Measurements from ENCODE around the gene PCNX2. TPM values are rescaled to one million over a fixed set of nuclear protein-coding genes. Genes with fewer than 3 reads are reported as not detected.

PCNX2 gene
- total RNA-seq, 1 donor, result 38.4 TPM

DNA sequence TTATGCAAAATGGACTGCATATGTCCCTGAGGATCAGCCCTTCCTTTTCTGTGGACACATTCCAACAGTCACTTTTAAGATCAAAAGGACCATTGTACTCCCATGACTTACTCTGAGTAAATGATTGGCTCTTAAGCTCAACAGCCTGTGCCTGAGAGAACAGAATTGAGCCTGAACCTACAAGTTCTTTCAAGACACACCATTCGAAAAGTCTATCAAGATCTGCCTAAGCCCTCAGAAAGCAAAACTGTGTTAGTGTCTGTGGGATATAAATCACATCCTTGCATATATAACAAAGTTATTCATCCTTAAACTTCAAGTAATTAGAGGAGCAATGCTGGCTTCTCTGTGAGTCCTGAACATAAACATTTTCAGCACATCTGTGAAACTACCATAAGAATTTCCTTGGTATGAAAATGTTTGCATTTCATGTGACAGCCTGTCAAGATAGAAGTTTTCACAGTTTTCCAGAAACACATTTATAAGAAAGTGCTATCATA, 41.6 kb downstream of the PCNX2 start:
- Histone ChIP-seq H3K4me1 (ENCODE audit: insufficient read depth, low read length) (peaks cover 12% of the 10 kb centered on the region), H3K27me3 (ENCODE audit: insufficient read depth, low read length) (no peaks in the 10 kb centered on the region), H3K9me3 (ENCODE audit: low read depth, low read length) (no peaks in the 10 kb centered on the region), H3K4me3 (ENCODE audit: low read length) (no peak overlapping the region)

DNA sequence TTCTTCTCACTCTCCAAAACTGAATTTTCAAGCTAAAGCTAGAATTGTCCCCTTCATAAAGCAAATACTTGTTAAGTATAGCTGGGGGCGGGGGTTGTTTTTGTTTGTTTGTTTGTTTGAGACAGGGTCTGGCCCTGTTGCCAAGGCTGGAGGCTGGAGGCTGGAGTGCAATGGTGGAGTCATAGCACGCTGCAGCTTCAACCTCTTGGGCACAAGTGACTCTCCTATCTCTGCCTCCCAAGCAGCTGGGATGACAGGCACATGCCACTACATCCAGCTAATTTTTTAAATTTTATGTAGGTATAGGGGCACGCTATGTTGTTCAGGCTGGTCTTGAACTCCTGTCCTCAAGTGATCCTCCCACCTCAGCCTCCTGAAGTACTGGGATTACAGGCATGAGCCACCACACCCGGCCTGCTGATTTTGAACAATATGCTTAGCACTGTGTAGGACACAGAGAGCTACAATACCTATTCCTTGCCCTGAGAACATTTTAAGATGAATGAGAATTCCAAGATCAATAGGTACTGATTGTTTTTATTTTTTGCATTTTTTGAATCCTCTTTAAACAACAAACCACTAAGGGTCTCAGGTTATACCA, 42.2 kb downstream of the PCNX2 start:
- Histone ChIP-seq H3K27me3 (ENCODE audit: insufficient read depth, low read length) (no peaks in the 10 kb centered on the region), H3K4me1 (ENCODE audit: insufficient read depth, low read length) (peaks cover 17% of the 10 kb centered on the region), H3K4me3 (ENCODE audit: low read length) (no peak overlapping the region), H3K9me3 (ENCODE audit: low read depth, low read length) (no peaks in the 10 kb centered on the region)

DNA sequence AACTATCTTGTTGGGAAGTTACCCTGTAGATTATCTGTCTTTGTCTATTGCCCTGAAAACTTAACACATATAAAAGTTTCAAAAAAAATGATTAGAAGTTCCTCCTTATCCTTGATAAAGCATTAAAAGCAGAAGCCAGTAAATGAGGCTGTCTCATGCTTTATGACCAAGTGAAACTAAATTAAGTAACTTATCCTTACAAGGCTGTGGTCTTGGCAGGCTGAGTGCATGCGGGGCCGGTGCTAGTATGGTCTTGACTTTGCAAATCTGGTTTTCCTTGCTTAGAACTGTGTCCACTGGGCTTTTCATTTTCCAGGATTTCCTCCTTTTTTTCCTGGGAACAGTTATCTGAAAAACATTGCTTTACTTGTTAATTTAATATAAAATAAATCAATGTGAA, 43.1 kb downstream of the PCNX2 start:
- Histone ChIP-seq H3K9me3 (ENCODE audit: low read depth, low read length) (no peaks in the 10 kb centered on the region), H3K4me3 (ENCODE audit: low read length) (no peak overlapping the region), H3K27me3 (ENCODE audit: insufficient read depth, low read length) (no peaks in the 10 kb centered on the region), H3K4me1 (ENCODE audit: insufficient read depth, low read length) (peaks cover 17% of the 10 kb centered on the region)

DNA sequence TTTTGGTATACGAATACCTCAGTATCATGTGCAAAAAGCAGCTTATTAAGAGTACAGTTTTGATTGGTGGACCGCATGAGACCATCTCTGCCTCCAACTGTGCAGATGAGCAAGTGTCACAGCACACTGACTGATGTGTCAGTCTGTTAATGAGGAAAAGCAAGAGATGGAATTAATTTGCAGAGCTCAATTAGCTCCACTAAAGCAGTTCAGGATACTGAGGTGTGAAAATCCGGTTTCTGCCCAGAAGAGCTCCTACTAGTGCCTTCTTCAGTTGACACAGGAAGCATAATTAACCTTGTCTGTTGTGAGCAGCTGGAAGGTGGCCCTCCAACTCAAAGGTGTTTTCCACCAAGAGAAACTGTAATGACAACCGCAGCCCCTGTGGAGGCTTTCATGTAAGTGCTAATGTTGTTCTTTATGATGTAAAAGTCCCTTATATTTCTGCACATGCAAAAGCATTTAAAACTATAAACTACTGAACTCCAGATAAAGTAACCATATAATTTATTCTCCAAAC, 44.3 kb downstream of the PCNX2 start:
- H3K4me3 ChIP-seq (ENCODE audit: low read length), result no peak overlapping the region
- H3K9me3 ChIP-seq (ENCODE audit: low read depth, low read length), result no peaks in the 10 kb centered on the region
- H3K4me1 ChIP-seq (ENCODE audit: insufficient read depth, low read length), result peaks cover 17% of the 10 kb centered on the region
- no peaks in the 10 kb centered on the region for H3K27me3 ChIP-seq (ENCODE audit: insufficient read depth, low read length)

DNA sequence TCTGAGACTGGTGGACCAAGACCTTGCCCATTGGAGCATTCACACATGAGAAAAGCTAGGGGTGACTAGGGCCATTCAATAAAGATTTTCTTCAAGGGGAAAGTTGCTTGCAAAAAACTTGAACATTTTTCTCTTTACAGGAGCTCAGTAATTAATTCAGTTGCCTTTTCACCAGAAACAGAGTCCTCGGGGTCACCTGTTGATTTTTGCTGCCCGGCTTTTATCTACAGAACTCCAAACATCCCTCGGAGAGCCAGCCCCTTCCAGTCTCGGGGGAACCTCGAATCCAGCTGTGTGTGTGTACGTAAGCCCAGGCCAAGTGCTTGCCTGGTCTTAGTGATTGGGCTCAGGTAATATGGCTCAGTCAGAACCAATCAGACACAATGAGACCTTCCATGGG, 47.5 kb downstream of the PCNX2 start:
- no peak overlapping the region for H3K4me3 ChIP-seq (ENCODE audit: low read length)
- no peaks in the 10 kb centered on the region for H3K27me3 ChIP-seq (ENCODE audit: insufficient read depth, low read length)
- no peaks in the 10 kb centered on the region for H3K9me3 ChIP-seq (ENCODE audit: low read depth, low read length)
- peaks cover 20% of the 10 kb centered on the region for H3K4me1 ChIP-seq (ENCODE audit: insufficient read depth, low read length)

DNA sequence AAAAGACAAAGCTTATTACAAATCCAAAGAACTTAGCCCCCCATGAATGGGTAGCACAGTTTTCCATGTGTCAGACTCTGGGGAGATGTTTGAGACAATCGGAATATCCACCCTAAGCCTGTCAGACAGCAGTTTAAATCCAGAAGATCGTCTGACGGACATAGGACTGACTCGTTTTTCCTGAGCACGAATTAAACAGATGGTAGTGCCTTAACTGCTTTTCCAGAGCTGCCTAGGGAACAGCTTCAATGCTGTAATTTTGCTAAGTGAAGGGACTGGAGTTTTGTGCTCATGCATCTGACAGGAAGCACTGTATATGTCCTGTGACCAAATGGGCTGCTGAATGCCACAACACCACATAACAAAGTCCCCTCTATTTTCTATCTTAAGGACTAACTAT, 48.6 kb downstream of the PCNX2 start:
- H3K27me3 ChIP-seq (ENCODE audit: insufficient read depth, low read length), result no peaks in the 10 kb centered on the region
- no peak overlapping the region for H3K4me3 ChIP-seq (ENCODE audit: low read length)
- no peaks in the 10 kb centered on the region for H3K9me3 ChIP-seq (ENCODE audit: low read depth, low read length)
- H3K4me1 ChIP-seq (ENCODE audit: insufficient read depth, low read length), result peaks cover 27% of the 10 kb centered on the region

DNA sequence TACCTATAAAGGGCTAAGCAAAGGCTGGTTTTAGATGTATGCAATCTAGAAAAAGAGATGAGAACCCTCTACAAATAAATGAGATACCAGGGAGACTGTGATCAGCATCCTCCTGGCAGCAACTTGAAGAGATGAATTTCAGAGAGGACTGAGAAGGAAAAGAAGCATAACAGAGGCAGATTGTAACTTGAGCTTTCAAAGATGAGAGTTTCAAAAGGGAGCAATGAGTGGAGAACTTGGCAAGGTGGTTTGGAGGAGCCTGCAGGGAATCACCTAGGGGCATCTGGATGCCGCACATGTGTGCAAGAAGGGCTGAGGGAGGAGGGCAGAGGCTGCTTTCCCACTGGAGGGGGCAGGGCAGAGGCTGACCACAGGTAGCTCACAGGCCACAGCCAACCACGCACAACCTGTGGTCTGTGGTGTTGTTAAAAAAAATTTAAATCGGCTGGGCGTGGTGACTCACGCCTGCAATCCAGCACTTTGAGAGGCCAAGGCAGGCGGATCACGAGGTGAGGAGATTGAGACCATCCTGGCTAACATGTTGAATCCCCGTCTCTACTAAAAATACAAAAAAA, 50.2 kb downstream of the PCNX2 start:
- H3K27me3 ChIP-seq (ENCODE audit: insufficient read depth, low read length), result no peaks in the 10 kb centered on the region
- peaks cover 21% of the 10 kb centered on the region for H3K4me1 ChIP-seq (ENCODE audit: insufficient read depth, low read length)
- no peaks in the 10 kb centered on the region for H3K9me3 ChIP-seq (ENCODE audit: low read depth, low read length)
- no peak overlapping the region for H3K4me3 ChIP-seq (ENCODE audit: low read length)

DNA sequence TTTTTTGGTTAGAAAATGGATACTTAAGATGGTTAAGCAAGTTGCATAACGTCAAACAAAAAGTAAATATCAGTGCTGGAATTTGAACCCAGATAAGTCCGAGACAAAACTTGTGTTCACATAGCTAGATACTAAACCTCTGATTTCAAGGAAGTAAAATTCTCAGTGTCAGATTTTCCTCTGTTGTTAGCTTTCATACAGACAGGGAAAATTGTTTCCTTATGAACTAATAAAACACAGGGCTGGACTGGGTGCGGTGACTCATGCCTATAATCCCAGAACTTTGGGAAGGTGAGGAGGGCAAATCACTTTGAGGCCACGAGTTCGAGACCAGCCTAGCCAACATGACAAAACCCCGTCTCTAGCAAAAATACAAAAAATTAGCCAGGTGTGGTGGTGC, 51.3 kb downstream of the PCNX2 start:
- Histone ChIP-seq H3K27me3 (ENCODE audit: insufficient read depth, low read length) (no peaks in the 10 kb centered on the region), H3K4me1 (ENCODE audit: insufficient read depth, low read length) (peaks cover 21% of the 10 kb centered on the region), H3K4me3 (ENCODE audit: low read length) (no peak overlapping the region), H3K9me3 (ENCODE audit: low read depth, low read length) (no peaks in the 10 kb centered on the region)

DNA sequence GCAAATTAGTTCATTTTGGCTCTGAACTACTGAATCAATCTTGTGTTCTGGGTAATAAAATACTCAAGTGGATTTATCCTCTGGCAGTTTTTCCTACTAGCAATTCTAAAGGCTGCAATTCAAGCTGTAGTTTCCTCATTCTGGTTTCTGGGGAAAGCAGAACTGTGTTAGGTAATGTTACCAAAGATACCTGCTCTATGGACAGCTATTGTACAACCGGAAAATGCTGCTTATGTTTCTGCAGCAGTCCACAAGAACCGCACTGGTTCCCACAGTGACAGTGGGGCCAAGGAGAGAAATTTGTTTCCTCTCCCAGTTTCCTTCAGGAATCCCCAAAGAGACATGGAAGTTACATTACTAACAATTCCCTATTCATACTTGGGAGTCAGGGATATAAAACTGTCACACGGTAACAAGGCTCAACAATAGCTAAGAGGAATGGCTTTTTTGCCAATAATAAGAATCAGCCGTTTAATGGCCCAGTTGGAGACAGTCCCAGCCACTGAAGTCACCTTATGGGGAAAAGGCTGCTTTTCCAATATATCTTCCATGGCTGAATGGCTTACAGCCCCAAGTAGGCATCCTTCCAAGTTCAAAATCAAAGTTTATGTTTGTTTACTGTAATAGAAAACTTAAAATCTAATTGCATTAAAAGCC, 52.6 kb downstream of the PCNX2 start:
- H3K9me3 ChIP-seq (ENCODE audit: low read depth, low read length), result no peaks in the 10 kb centered on the region
- peaks cover 16% of the 10 kb centered on the region for H3K4me1 ChIP-seq (ENCODE audit: insufficient read depth, low read length)
- no peak overlapping the region for H3K4me3 ChIP-seq (ENCODE audit: low read length)
- H3K27me3 ChIP-seq (ENCODE audit: insufficient read depth, low read length), result no peaks in the 10 kb centered on the region

DNA sequence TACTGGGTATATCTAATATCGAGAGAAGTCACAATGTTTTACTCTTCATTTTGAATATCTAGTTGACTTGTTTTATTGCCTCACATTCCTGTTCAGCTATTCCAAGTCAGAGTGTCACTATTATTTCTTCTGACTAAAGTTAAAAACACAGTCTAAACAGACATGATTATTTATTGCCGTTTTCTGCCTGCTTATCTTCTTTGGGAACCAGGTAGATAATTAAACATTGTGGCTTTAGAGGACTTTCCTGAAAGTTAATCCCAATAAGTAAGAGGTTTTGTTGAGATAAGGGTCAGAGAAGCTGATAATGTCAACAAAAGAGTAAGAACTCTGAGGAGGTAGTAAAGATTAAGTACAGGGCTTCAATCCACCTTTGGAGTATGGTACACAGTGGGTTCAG, 53.8 kb downstream of the PCNX2 start:
- H3K4me1 ChIP-seq (ENCODE audit: insufficient read depth, low read length), result peaks cover 16% of the 10 kb centered on the region
- no peak overlapping the region for H3K4me3 ChIP-seq (ENCODE audit: low read length)
- no peaks in the 10 kb centered on the region for H3K9me3 ChIP-seq (ENCODE audit: low read depth, low read length)
- no peaks in the 10 kb centered on the region for H3K27me3 ChIP-seq (ENCODE audit: insufficient read depth, low read length)

DNA sequence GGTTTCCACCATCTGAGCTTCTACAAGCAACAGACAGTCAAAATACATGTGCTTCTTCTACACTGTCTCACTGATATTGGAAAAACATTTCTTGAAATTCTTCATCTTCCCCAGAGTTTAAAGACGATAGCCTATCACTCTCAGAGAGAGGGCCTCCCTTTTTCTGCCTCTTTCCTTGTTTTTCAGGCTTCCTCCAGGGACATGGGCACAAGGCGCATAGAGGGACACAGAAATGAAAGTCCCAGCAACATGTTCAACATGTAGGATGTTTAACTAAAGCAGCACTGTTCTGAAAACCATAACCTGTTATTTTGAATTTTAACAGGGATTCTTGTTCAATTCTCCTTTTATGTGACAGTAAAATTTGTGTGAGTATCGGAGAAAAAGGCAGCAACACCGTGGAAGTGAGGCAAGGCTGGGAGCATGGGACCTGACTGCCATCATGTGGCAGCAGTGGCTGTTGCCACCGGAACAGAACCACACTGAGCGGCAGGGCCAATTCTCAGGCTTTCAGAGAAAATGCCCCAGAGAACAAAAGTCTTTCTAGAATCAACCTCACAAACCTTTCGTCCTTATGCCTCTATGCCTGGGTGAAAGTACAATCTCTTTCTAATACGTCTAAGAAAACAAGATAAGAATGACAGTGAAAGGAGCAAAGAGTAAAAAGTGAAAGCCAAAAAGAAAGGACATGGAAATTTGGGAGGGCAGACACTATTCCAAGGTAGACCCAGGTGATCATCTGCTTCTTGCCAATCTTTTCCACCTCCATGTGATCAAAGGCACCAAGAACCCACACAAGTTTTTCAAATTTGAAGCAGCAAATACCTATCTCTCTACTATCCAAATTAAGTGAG, 54.5 kb downstream of the PCNX2 start:
- Histone ChIP-seq H3K9me3 (ENCODE audit: low read depth, low read length) (no peaks in the 10 kb centered on the region), H3K27me3 (ENCODE audit: insufficient read depth, low read length) (no peaks in the 10 kb centered on the region), H3K4me1 (ENCODE audit: insufficient read depth, low read length) (peaks cover 16% of the 10 kb centered on the region), H3K4me3 (ENCODE audit: low read length) (no peak overlapping the region)

DNA sequence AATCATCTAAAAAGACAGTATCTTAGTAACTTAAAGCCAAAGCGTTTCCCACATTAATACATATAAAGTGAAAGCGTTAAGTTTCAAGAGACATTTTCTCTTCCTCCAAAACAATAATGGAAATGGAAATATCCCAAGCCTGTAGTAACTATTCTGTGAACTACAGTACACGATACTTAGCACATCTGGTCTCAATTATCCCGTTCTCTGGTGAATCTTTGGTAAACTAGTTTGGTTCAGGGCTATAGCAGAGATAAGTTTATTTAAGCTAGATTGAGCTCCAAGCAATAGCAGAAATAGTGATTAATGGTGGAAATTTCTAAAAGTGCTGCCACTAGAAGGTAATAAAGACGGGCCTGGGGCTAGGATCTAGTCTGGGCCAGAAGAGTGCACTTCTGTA, 55.2 kb downstream of the PCNX2 start:
- Histone ChIP-seq H3K27me3 (ENCODE audit: insufficient read depth, low read length) (no peaks in the 10 kb centered on the region), H3K9me3 (ENCODE audit: low read depth, low read length) (no peaks in the 10 kb centered on the region), H3K4me1 (ENCODE audit: insufficient read depth, low read length) (peaks cover 16% of the 10 kb centered on the region), H3K4me3 (ENCODE audit: low read length) (no peak overlapping the region)

DNA sequence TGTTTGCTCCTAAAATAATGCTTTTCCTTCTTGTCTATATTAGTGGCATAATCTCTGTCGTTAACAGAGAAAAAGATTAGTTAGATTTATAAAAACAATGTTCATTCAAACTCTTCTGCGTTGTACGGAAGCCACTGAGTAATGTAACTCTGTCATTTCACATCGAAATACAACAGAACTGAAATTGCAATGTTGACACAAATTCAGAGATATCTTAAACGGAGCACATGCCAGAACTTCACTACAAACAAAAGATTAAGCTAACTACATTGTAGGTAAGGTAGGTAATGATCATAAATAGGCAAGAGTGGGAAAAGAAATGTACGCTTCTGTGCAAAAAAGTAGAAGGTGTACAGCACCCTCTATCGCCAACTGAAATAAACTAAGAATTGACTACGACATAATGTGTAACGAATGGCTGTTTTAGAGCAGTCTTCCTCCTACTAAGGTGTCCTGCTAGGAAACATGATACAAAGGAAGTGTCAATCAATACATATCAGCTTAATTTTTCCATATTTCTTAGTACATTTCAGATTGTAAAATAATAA, 56.6 kb downstream of the PCNX2 start:
- no peak overlapping the region for H3K4me3 ChIP-seq (ENCODE audit: low read length)
- no peaks in the 10 kb centered on the region for H3K27me3 ChIP-seq (ENCODE audit: insufficient read depth, low read length)
- peaks cover 16% of the 10 kb centered on the region for H3K4me1 ChIP-seq (ENCODE audit: insufficient read depth, low read length)
- H3K9me3 ChIP-seq (ENCODE audit: low read depth, low read length), result no peaks in the 10 kb centered on the region

DNA sequence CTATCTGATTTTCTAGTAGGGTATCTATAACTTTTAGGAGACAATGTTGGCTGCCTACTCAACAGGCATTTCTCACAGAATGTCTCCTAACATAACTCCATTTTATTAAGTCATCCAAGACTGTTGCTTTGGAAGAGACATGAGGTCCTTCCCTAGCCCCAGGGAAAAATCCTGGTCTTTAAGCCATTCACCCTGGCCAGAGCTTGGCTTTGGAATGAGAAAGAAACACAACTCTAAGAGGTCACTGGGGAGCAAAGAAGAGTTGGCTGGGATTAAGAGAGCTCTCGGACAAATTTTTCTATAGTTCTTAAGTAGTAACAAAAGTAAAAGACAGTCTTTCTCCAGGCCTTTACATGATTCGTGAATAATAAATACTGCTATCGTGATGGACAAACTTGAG, 57.9 kb downstream of the PCNX2 start:
- no peaks in the 10 kb centered on the region for H3K27me3 ChIP-seq (ENCODE audit: insufficient read depth, low read length)
- H3K4me1 ChIP-seq (ENCODE audit: insufficient read depth, low read length), result peaks cover 9% of the 10 kb centered on the region
- H3K9me3 ChIP-seq (ENCODE audit: low read depth, low read length), result no peaks in the 10 kb centered on the region
- H3K4me3 ChIP-seq (ENCODE audit: low read length), result no peak overlapping the region
